NAMALWA (cell line): ENCODE data around the gene PLEKHB1.

Experiments used
- DNase-seq: peaks from one replicate; pipeline ENCODE4 v3.0.0-alpha.2; 2015; ENCODE audit warnings: low spot score

Gene PLEKHB1, protein sequence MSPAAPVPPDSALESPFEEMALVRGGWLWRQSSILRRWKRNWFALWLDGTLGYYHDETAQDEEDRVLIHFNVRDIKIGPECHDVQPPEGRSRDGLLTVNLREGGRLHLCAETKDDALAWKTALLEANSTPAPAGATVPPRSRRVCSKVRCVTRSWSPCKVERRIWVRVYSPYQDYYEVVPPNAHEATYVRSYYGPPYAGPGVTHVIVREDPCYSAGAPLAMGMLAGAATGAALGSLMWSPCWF

DNA sequence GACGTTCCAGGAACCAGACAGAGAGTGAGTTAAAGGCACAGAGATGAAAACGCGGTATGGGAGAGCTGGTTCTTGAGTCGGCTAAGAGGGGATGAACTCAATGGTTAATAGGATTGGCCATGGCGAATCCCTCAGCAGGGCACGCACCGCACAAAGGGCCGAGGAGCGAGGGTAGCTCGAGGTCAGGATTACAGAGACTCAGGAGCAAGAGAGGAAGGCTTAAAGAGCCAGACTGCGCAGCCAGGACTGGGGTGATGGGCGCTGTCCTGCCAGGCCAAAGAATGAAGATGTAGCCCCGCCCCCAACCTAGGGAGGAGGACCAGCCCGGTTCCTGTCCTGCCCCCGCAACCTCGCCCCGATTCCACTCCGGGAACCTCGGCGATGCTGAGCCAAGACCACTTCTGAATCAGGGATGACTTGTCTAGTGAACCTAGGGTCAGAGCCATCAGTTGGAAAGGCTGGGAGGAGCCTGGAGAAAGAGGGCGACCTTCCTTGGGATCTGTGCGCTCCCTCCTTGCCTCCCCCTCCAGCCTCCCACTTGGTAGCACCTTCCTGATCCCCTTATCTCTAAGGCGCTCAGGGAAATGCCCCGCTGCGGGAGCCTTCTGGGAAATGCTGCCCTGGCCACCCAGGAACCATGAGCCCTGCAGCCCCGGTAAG is at the start of gene PLEKHB1:
Gene PLEKHB1, plus strand, starts transcription at position 610 of the 660 bp plus-strand sequence. Its CDS starts 28 bp downstream, at position 638.
- no peak for DNase-seq

DNA sequence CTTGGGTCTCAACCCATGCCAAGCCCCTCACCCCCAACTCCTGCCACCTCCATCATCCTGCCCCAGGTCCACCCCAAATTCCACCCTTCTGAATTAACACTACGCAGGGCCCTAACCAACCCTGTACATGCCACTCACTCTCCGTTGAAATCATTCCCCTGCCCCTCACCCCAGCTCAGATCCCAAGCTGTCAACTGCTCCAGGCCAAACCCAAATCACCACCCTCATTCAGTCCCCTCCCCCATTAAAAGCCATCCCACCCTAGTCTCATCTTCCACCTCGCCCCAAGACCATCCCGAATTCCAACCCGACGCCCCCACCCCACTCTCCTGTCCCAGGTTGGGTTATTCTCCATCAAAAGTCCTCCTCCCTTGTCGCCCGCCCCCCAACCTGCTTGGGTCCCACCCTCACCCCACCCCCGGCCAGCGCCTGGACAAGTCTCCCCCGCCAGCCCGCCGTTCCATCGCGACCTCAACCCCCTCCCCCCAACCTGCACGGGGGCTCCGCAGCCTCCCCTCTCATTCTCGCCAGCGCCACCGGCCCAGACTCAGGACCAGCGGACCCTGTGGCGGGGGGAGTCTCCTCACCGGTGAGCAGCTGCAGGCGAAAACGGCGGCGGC is 48.9 kb upstream of the PLEKHB1 start:
- DNase-seq: peak; percentile 33

DNA sequence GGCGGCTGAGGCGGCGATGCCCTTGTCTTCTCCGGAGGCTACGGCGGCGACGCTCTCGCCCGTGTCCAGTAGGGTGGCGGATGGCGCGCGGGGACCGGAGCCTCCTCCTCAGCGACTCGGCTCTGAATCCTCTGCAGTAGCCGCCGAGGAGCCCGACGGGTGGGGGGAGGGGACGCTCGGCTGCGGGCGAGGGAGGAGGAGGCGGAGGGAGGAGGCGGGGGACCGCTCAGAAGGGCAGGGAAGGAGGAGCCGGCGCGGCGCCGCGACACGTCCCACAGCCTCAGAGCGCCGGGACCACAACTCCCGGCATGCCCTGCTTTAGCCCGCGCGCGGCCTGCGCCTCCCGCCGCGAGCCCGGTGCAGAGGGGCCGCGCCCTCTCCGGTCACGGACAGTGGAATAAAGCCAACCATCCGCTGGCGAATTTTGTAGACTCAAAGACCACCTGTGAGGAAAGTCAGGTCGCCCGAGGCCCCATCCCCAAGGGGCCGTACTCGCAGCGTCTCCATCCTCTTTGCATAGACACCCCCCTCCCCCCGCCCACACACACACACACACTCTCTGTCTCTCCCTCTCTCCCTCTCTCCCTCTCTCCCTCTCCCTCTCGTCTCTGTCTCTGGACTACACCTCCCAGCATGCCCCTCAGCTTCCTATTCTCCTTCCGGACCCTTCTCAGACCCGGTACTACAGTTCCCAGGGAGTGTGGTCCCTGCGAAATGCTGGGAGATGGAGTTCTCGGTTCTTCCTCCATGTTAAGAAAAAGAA is 48.2 kb upstream of the PLEKHB1 start, which contains the start of gene FAM168A:
Gene FAM168A, minus strand, starts transcription at position 157 of the 763 bp plus-strand sequence. CDS start 129,638 bp downstream, outside the sequence.
- peak; percentile 95 for DNase-seq

DNA sequence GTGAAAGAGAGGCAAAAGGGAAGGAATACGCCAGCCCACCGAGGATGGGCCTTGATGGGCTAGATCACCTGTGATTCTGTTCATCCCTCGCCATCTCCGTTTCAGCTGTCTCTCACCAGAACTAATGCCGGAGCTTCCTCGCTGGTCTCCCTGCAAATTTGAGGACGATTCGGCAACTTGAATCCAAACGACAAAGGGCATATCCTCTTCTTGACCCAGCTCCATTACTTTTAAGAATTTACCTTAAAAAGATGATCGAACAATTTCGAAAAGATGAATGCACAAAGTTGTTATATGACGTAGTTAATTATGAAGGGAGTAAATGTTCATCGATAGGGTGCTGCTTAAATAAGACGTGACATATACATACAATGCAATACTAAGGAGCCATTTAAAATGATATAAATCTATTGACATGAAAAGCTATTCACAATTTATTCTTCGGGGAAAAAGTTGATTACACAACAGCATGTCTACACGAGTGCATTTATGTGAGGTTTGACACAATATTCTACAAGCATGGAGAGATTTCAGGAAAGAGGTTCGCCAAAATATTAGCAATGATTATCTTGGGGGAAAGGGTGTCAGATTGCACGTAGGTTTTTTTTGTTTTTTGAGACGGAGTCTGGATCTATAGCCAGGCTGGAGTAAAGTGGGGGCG is 47.5 kb upstream of the PLEKHB1 start:
- no peak for DNase-seq

DNA sequence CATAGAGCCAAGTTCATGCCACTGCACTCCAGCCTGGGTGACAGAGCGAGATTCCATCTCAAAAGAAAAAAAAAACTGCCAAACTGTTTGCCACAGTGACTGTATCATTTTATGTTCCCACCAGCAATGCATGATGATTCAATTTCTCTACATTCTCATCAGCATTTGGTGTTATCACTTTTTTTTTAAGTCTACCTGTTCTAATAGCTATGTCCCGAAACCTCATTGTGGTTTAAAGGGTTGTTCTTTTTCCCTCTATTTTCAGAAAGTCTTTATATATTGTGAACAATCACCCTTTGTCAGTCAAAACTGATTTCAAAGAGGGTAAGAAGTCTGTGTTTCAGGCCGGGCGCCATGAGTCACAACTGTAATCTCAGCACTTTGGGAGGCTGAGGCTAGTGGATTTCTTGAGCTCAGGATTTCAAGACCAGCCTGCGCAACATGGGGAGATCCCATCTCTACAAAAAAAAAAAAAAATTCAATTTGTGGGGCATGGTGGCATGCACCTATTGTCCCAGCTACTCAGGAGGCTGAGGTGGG is 33.7 kb upstream of the PLEKHB1 start:
- no peak for DNase-seq

DNA sequence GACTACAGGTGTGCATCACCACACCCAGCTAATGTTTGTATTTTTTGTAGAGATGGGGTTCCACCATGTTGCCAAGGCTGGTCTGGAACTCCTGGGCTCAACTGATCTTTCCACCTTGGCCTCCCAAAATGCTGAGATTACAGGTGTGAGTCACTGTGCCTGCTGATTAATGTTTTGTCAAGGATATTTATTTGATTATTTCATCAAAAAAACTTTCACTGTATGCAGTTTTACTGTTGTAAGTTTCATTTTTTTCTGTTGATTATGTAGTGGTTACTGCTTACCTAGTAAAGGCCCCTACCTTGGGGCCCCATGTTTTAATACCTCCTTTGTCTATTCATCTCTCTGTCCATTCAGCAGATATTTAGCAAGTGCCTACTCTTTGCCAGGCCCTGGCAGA is 31.8 kb upstream of the PLEKHB1 start:
- DNase-seq: no peak

DNA sequence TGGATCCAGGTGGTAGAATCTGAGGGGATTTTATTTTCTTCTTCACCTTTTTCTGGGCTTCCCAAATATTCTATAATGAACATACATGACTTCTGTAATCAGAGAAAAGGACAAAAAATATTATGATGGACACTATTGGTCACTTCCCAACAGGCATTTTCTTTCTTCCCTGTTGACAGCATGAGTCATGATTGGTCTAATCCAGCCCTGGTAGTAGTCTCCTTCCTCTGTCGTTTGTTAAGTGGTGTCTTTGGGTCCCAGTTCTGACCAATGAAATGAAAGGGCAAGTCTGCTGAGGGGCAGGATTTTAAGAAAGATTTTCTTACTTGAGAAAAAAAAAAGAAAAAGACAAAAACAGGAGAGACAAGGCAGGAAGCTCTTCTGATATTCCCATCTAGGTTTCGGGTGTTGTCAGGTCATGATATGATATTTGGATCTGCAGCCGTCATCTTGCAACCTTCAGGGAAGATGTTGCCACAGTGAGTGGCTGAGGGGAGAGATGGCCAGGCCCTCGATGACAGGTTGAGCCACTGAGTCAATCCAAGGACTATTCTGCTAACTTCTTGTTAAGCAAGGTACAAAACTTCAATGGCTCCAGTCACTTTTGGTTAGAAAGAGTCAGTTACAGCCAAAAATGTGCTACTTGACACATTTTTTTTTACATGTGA is 23.3 kb upstream of the PLEKHB1 start:
- DNase-seq: no peak

DNA sequence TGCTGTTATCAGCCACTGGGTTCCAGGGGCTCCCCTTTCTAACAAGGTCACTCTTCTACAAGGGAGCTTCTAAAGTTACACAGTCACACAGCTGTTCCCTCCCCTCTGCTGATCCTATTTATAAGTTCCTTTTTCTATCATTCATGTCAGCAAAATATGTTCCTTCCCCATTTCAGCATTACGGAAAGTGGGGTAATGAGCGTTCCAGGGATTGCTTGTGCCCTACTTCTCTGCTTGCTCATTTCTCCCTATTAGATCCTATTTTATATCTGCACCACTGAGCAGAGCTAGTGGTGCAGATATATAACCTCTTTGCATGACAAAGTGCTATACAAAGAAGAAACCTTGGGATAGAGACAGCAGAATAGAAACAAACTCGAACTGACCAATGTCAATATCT is 22.7 kb upstream of the PLEKHB1 start:
- DNase-seq: peak; percentile 29

DNA sequence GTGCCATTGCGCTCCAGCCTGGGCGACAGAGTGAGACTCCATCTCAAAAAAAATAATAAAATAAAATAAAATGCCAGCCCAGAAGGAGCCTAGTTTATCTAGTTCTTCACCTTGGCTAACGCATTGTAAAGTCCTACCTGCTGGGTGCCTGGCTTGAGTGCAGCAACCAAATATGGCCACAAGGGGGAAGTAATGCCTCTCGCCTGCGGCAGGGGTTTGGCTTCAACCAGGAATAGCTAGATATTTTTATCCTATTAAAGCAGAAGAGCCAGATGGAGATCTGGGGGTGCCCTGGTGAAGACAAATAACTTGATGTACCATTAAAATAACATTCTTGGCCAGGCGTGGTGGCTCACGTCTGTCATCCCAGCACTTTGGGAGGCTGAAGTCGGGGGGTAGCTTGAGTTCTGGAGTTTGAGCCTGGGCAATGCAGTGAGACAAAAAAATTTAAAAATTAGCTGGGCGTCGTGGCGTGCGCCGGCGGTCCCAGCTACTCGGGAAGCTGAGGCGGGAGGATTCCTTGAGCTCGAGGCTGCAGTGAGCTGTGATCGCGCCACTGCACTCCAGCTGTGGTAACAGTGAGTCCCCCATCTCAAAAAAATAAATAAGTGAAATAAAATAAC is 20.6 kb upstream of the PLEKHB1 start:
- DNase-seq: peak; percentile 80

DNA sequence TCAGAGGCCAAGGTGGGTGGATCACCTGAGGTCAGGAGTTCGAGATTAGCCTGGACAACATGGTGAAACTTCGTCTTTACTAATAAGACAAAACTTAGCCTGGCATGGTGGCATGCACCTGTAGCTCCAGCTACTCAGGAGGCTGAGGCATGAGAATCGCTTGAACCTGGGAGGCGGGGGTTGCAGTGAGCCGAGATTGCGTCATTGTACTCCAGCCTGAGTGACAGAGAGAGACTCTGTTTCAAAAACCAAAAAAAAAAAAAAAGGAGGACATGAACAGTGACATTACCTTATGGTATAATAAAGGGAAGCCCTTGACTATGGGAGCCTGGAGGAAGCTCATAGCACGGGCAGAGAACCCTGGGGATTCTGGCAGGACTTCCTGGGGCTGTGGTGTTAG is 16.5 kb upstream of the PLEKHB1 start:
- DNase-seq: no peak

DNA sequence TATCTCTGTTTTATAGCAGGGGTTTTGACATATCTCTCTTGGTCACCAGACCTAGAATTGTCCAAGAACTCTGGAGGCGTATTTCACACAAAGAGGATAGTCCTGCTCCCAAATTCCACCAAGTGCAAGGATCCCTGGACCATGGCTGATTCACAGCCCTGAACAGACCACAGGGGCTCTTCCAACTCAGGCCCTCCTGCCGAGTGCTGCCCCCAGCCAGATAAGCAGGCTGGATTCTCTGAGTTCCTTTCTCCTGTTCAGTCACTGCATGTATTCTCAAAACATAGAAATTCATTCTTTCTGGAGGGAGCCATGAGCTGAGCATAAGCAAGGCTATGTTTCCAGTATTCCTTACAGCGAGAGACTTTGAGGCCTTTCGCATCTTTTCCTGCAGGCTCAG is 13.4 kb upstream of the PLEKHB1 start:
- no peak for DNase-seq

DNA sequence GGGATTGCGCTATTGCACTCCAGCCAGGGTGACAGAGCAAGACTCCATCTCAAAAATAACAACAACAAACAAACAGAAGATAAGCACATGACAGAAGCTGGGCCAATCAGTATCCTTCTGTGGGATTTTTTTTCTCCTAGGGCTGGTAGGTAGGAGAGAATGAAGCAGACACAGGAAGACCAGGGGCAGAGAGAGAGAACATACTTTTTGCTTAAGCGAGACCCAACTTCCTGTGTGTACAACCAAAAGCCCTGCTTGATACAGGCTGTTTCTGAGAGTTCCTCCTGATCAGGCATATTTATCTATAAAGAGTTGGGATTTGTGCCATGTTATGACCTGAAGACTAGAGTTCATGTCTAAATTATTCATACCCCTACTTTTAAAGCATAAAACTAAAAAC is 12.4 kb upstream of the PLEKHB1 start:
- DNase-seq: no peak

DNA sequence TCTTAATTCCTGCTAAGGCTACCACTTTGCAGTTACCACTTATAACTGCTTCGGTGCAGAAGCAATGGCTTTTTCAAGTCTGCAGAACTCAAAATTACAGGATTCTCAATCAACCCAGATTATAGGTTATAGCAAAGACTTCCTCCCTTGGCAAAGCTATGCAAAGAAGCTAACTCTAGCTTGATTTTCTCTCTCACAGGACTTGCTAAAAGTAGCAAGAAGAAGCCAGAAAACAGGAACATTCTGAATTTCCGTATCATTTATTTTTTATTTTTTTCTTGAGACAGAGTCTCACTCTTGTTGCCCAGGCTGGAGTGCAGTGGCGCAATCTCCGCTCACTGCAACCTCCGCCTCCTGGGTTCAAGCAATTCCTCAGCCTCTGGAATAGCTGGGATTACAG is 10.7 kb upstream of the PLEKHB1 start:
- DNase-seq: no peak

DNA sequence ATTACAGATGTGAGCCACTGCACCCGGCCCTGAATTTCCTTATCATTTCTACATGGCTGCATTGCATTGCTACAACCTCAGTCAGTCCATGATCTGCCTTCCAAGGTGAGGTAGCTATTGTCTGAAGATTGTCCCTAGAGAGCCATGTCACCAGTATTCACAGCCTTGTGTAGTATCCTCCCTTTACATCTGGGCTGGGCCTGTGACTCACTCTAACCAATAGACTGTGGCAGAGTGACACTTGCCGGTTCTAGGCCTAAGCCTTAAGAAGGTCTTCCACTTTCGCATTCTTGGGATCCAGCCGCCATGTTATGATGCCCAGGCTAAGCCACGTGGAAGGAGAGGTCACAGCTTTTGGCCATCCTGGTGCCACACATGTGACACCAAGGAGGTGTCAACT is 10.1 kb upstream of the PLEKHB1 start:
- DNase-seq: no peak

DNA sequence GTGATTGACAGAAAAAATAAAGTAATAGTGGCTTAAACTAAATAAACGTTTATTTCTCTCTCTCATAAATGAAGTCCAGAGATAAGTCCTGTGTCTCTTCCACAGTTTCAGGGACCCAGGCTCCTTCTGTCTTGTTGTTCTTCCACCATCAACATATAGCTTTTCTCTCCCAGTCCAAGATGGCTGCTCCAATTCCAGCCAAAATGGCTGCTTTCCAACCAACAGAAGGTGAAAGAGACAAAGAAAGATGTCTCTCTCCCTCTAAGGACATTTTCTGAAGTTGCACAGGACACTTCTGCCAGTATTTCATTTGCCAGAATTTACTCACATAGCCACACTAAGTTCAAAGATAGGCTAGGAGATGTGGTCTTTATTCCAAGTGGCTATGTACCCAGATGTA is 9.4 kb upstream of the PLEKHB1 start:
- no peak for DNase-seq

DNA sequence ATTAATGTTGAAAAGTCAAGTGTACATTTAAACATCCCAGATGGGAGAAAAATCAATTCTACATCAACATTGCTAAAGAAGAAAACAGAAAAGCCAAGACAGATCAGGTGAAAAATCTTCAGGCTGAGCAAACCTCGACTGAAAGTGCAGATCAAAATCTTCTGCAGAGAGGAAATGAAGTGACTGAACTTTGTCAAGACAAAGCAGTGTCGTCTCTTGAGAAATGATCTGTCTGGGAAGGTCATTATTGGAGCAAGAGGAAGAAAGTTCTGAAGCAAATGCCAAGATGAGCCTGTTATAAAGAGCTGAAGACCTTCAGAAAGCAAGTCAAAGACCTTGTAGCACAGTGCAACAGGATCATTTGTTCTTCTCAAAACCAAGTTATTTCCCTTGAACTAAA is 5.8 kb upstream of the PLEKHB1 start:
- DNase-seq: no peak

DNA sequence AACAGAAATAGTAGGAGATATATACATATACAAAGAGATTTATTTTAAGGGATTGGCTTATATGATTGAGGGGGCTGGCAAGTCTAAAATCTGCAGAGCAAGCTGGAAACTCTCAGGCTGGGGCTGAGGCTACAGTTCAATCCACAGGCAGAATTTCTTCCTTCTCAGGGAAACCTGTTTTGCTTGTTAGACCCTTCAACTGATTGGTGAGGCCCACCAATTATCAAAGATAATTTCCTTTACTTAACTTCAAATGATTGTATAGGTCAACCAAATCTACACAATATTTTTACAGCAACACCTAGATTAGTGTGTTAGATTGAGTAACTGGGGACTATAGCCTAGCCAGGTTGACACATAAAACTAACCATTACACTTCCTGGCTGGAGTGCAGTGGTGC is 4.7 kb upstream of the PLEKHB1 start:
- no peak for DNase-seq

DNA sequence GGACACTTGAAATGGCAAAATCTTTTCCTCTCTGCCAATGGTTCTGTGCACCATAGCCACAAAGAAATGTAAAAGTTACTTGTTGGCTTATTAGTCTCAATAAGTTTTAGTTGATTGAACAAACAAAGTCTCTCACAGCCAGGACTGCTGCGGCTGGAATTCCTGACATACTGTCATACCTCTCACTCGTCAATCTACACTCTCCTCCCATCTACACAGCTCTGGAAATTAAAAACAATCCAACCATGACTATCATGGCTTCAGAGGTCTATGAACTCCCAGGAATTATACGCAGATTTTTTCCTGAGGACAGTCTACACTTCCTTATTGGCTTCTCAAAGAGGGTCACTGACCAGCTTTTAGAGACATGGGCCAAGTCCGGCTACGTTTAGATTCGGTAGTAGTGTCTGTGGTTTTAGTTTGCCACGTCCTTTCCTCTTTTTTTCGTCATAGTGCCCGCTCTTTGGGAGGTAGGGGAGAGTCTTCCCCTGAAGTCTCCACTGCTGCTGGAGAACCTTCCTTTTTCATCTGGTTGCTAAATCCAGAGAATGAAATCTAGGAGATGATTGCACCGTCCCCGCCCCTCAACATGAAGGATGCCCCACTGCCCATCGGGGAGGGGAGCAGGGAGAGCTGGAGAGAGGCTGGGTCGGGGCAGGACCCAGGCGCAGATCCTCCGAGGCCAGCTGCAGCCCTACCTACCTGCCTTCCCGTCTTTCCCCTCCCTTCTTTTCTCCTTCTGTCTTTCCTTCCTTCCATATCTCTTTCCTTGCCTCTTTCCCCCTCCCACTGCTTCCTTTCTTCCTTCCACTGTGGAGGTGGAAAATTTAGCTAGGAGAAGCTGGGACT is 1.0 kb upstream of the PLEKHB1 start:
- DNase-seq: no peak

DNA sequence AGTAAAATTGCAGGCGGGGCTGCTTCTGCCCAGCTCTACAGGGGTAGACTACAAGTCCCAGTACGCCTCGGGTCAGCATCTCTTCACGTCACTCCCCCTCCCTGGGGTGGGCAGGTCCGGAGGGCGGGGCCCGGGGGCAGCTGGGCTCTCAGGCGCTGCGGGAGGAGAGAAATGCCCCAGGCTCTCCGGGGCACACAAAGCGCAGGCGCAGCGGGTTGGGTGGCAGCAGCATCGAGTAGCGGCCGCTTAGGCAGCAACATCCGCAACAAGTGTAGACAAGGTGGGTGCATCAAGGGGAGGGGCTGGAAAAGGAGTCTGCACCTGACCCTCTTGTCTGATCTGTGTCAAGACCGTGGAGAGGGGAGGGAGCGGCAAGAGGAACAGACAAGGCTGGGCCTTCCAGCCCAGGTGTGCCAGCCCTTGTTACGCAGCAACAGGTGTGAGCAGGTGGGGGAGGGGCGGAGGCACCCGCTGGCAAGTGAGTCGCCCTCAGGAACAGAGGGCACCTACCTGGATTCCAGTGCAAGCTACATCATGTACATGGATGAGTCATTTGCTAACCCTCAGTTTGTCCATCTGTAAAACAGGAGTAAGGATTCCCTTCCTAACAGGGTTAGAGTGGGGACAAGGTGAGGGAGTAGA is 1.2 kb downstream of the PLEKHB1 start:
- peak; percentile 28 for DNase-seq
